Ovary (tissue), 3 donors: ENCODE measurements around the gene ARV1.

Experiments
- CTCF ChIP-seq, 3 donors: fragments of 450-650 bp in 2 of 3; fragments of 200-600 bp in 1 of 3; IDR thresholded peaks; one replicate each; pipeline versions ENCODE4 v1.5.1 to v1.8.0; 2016 to 2022; ENCODE audit warnings: antibody characterized with exemption in 3 of 3, mild to moderate bottlenecking in 1 of 3
- EP300 ChIP-seq: sonication (generic); formaldehyde crosslinking; IDR thresholded peaks from one replicate; pipeline ENCODE4 v1.6.1; 2017; ENCODE audit warnings: antibody characterized with exemption
- POLR2A ChIP-seq: fragments of 450-650 bp; IDR thresholded peaks from one replicate; pipeline ENCODE4 v1.6.1; 2017; ENCODE audit warnings: antibody characterized with exemption, mild to moderate bottlenecking, moderate library complexity
- donor health status: DM: no; HTN: no; CAD: no.

- TF ChIP-seq POLR2A = no peak
- TF ChIP-seq CTCF (IDR thresholded peaks at IDR 0.05) = no peak
- TF ChIP-seq EP300 = no peak
Measured at GRCh38 chr1:231026576-231026975, 47.7 kb downstream of the ARV1 start.
